H1 (cell line): ENCODE measurements around the gene WNT2. TPM values are rescaled to one million over a fixed set of nuclear protein-coding genes. Genes with fewer than 3 reads are reported as not detected.

Source experiments
- EP300 ChIP-seq, 2 experiments: IDR thresholded peaks; 1 replicate in 1 of 2; 2 replicates in 1 of 2; pipeline ENCODE4 v1.6.1; 2011 to 2012; ENCODE audit warnings: low read depth in 2 of 2, low read length in 2 of 2, mild to moderate bottlenecking in 2 of 2, borderline replicate concordance in 1 of 2, inconsistent platforms in 1 of 2, moderate library complexity in 1 of 2
- FOSL1 ChIP-seq: IDR thresholded peaks from 2 replicates; pipeline ENCODE4 v1.6.1; 2011; ENCODE audit warnings: mild to moderate bottlenecking, low read depth, low read length, moderate library complexity; ENCODE audit not compliant: insufficient read depth
- PHF8 ChIP-seq: fragments of 200-600 bp; sonication (generic); conservative IDR thresholded peaks from 2 replicates; pipeline ENCODE4 v1.7.1; 2012; ENCODE audit warnings: low read depth, mild to moderate bottlenecking, inconsistent platforms, low read length, moderate library complexity
- RNF2 ChIP-seq: fragments of 200-900, 300-1000 bp; sonication (generic); IDR thresholded peaks from 2 replicates; pipeline ENCODE4 v1.7.1; 2016; ENCODE audit warnings: borderline replicate concordance, low read depth, mild to moderate bottlenecking, antibody characterized with exemption, low read length; ENCODE audit not compliant: poor library complexity, severe bottlenecking; ENCODE audit errors: missing control alignments
- TEAD4 ChIP-seq: IDR thresholded peaks from 2 replicates; pipeline ENCODE4 v1.6.1; 2012; ENCODE audit warnings: low read depth, low read length, inconsistent platforms, mixed read lengths
- YY1 ChIP-seq: IDR thresholded peaks from 2 replicates; pipeline ENCODE4 v1.6.1; 2011; ENCODE audit warnings: low read depth, mild to moderate bottlenecking, low read length
- polyA plus RNA-seq, 7 experiments: library from polyadenylated mRNA; depleted of rRNA in 3 of 7; stranded (reverse) in 5 of 7; unstranded in 2 of 7; fragments of >200 nt in 5 of 7; fragments of 200-250 nt in 2 of 7; gene quantifications; 1 replicate in 5 of 7; 2 replicates in 1 of 7; 4 replicates in 1 of 7; pipeline versions ENCODE4 v1.2.1 to v1.2.3, GENCODE V29; 2011 to 2013; ENCODE audit warnings: missing spikeins in 2 of 7, mixed read lengths in 2 of 7
- total RNA-seq: library from RNA; stranded (reverse); fragmentation: NEBNext Ultra II Directional; extraction: Animal tissue kit (Norgen Biotek cat#: 25700); gene quantifications from 2 replicates; pipeline ENCODE4 v1.2.1, GENCODE V29; 2021
- TF ChIP-seq, protein P1 (sequence below): fragments of 300-600 bp; sonication (generic); IDR thresholded peaks from 2 replicates; pipeline ENCODE4 v1.7.1; 2012; ENCODE audit warnings: low read length, moderate library complexity, mild to moderate bottlenecking, inconsistent platforms; ENCODE audit not compliant: insufficient replicate concordance

Gene WNT2
- total and polyA plus RNA-seq, 2 of the 8 experiments (the other 6 are each of a cell fraction or from before 2014, with no cell fraction given): not detected

DNA sequence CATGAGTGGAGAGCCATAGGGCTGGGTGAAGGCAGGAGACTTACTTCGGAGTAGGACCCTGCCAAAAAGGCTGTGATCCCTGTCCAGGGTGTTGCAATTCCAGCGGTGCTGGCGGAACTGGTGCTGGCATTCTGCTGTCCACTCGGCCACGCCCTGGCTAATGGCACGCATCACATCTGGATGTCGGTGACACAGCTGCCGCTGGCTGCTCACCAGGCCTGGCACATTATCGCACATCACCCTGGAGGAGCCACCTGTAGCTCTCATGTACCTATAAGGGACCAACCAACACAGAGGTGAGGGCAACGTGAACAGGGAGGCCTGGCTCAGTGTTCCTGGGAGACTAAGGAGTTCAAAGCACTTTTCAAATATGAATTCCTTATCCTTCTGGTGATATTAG lies 2.3 kb downstream of the WNT2 start (continued):
- TF ChIP-seq, protein P1, sequence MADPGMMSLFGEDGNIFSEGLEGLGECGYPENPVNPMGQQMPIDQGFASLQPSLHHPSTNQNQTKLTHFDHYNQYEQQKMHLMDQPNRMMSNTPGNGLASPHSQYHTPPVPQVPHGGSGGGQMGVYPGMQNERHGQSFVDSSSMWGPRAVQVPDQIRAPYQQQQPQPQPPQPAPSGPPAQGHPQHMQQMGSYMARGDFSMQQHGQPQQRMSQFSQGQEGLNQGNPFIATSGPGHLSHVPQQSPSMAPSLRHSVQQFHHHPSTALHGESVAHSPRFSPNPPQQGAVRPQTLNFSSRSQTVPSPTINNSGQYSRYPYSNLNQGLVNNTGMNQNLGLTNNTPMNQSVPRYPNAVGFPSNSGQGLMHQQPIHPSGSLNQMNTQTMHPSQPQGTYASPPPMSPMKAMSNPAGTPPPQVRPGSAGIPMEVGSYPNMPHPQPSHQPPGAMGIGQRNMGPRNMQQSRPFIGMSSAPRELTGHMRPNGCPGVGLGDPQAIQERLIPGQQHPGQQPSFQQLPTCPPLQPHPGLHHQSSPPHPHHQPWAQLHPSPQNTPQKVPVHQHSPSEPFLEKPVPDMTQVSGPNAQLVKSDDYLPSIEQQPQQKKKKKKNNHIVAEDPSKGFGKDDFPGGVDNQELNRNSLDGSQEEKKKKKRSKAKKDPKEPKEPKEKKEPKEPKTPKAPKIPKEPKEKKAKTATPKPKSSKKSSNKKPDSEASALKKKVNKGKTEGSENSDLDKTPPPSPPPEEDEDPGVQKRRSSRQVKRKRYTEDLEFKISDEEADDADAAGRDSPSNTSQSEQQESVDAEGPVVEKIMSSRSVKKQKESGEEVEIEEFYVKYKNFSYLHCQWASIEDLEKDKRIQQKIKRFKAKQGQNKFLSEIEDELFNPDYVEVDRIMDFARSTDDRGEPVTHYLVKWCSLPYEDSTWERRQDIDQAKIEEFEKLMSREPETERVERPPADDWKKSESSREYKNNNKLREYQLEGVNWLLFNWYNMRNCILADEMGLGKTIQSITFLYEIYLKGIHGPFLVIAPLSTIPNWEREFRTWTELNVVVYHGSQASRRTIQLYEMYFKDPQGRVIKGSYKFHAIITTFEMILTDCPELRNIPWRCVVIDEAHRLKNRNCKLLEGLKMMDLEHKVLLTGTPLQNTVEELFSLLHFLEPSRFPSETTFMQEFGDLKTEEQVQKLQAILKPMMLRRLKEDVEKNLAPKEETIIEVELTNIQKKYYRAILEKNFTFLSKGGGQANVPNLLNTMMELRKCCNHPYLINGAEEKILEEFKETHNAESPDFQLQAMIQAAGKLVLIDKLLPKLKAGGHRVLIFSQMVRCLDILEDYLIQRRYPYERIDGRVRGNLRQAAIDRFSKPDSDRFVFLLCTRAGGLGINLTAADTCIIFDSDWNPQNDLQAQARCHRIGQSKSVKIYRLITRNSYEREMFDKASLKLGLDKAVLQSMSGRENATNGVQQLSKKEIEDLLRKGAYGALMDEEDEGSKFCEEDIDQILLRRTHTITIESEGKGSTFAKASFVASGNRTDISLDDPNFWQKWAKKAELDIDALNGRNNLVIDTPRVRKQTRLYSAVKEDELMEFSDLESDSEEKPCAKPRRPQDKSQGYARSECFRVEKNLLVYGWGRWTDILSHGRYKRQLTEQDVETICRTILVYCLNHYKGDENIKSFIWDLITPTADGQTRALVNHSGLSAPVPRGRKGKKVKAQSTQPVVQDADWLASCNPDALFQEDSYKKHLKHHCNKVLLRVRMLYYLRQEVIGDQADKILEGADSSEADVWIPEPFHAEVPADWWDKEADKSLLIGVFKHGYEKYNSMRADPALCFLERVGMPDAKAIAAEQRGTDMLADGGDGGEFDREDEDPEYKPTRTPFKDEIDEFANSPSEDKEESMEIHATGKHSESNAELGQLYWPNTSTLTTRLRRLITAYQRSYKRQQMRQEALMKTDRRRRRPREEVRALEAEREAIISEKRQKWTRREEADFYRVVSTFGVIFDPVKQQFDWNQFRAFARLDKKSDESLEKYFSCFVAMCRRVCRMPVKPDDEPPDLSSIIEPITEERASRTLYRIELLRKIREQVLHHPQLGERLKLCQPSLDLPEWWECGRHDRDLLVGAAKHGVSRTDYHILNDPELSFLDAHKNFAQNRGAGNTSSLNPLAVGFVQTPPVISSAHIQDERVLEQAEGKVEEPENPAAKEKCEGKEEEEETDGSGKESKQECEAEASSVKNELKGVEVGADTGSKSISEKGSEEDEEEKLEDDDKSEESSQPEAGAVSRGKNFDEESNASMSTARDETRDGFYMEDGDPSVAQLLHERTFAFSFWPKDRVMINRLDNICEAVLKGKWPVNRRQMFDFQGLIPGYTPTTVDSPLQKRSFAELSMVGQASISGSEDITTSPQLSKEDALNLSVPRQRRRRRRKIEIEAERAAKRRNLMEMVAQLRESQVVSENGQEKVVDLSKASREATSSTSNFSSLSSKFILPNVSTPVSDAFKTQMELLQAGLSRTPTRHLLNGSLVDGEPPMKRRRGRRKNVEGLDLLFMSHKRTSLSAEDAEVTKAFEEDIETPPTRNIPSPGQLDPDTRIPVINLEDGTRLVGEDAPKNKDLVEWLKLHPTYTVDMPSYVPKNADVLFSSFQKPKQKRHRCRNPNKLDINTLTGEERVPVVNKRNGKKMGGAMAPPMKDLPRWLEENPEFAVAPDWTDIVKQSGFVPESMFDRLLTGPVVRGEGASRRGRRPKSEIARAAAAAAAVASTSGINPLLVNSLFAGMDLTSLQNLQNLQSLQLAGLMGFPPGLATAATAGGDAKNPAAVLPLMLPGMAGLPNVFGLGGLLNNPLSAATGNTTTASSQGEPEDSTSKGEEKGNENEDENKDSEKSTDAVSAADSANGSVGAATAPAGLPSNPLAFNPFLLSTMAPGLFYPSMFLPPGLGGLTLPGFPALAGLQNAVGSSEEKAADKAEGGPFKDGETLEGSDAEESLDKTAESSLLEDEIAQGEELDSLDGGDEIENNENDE: no peak
- TF ChIP-seq PHF8 (no peak), TEAD4 (no peak), EP300 (IDR thresholded peaks at IDR 0.05; ENCODE audit: borderline replicate concordance in 1 of 2, low read depth in 2 of 2, low read length in 2 of 2) (no peak), FOSL1 (no peak), YY1 (no peak), RNF2 (no peak)
- TF ChIP-seq, all 59 proteins: peak for 0
